Superior temporal gyrus (tissue), 1 donor: ENCODE results near the gene CNPY3.
A peak's percentile ranks its signal among the peaks of the same experiment; 100 is the strongest.

Source experiments
- DNase-seq: peaks from one replicate; pipeline ENCODE4 v3.0.0-alpha.2; 2016; ENCODE audit errors: extremely low spot score

CNPY3 gene

DNA sequence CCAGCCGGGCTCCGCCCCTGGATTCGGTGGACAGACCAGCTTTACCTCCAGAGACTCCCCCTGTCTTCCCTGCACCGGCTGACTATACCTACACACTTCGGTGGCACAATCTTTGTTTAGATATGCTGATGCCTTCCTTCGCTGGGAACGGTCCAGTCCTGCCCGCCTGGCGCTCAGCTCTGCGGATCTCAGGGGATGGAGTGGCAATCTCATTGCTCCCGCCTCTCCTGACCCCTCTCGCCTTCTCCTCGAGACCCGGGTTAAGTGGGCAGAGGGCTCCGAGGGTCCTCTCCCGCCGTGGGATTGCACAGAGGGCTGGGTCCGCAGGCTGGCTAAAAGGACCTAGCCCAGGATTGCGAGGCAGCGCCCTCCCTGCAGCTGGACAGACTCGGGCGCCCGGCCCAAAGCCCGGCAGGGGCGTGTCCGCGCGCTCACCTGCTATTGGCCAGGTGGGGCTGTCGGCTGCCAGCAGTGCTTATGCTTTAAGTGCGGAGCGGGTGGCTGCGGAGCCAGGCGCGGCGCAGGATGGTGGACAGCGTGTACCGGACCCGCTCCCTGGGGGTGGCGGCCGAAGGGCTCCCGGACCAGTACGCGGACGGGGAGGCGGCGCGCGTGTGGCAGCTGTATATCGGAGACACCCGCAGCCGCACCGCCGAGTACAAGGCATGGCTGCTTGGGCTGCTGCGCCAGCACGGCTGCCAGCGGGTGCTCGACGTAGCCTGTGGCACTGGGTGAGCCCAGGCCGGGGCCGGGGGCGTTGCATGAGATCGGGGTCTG lies 31.2 kb downstream of the CNPY3 start, which contains the start of gene GNMT:
TSS of gene GNMT (plus strand) at position 512 of the 777 bp plus-strand sequence. CDS start at position 526, 14 bp downstream.
- no peak for DNase-seq

DNA sequence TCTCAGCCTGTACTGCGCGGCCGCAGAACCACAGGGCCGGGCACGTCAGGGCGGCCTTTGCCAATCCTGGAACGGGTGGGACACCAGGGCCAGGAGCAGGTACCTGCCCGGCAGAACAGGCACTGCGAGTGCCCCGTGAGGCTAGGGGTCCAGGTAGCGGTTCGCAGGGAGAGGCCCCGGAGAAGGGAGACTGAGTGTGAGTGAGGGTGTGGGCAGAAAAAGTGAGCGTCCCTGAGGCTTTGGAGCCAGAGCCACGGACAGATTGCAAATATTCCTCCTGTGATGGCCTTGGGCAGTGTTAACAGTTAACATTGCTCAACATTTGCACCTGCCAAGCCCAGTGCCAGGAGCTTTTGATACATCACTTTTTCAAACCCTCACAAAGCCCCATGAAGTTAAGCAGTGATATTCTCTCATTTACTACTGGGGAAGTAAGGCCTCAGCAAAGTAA lies 31.8 kb downstream of the CNPY3 start:
- no peak for DNase-seq

DNA sequence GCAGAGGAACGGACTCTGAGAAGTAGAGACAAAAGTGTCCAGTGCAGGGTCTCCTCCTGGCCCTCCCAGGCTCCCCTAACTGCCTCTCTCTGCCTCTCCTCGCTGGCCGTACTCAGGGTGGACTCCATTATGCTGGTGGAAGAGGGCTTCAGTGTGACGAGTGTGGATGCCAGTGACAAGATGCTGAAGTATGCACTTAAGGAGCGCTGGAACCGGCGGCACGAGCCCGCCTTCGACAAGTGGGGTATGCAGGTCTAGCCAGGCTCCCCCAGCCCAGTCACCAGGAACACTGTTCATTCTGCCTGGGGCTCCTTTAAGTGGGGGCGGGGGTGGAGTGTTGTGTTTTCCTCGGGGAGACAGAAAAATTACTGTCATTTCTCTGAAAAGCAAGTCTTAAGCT lies 32.8 kb downstream of the CNPY3 start:
- DNase-seq: no peak

DNA sequence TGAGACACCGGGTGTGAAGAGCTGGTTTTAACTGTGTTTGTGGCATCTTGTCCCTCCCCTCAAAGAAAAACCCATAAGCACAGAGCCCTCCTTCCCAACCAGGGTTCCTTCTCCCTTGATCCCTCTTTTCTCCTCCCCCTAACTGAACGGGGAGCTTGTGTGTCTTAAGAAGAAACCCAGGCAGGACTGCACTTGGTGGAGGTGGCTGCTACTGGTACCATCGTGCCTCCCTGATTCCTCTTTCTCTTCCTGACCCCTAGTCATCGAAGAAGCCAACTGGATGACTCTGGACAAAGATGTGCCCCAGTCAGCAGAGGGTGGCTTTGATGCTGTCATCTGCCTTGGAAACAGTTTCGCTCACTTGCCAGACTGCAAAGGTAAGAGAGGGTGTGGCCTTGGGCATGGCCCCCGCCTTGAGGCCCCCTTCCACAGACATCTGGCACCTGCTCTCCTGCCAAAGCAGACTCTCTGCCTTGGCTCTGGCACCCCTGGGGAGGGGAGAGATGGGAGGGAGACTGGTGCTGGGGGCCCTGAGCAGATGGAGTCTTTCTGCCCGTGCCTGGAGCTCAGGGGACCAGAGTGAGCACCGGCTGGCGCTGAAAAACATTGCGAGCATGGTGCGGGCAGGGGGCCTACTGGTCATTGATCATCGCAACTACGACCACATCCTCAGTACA lies 33.4 kb downstream of the CNPY3 start:
- no peak for DNase-seq

DNA sequence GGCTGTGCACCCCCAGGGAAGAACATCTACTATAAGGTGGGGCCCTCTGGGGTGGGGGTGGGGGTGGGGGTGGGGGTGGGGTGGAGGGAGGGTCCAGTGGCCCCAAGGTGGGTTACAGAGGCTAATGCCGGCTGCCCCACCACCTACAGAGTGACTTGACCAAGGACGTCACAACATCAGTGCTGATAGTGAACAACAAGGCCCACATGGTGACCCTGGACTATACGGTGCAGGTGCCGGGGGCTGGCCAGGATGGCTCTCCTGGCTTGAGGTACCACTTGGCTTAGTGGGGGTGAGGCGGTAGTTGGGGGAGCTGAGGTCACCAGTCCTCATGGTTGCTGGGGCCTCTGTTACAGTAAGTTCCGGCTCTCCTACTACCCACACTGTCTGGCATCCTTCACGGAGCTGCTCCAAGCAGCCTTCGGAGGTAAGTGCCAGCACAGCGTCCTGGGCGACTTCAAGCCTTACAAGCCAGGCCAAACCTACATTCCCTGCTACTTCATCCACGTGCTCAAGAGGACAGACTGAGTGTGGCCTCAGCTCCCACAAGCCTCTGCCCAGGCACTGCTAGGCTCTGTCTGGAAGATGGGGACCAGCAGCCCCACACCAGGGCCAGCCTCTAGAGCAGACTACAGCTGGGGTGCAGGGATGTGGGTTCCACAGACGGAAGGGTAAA lies 34.0 kb downstream of the CNPY3 start:
- DNase-seq: no peak

DNA sequence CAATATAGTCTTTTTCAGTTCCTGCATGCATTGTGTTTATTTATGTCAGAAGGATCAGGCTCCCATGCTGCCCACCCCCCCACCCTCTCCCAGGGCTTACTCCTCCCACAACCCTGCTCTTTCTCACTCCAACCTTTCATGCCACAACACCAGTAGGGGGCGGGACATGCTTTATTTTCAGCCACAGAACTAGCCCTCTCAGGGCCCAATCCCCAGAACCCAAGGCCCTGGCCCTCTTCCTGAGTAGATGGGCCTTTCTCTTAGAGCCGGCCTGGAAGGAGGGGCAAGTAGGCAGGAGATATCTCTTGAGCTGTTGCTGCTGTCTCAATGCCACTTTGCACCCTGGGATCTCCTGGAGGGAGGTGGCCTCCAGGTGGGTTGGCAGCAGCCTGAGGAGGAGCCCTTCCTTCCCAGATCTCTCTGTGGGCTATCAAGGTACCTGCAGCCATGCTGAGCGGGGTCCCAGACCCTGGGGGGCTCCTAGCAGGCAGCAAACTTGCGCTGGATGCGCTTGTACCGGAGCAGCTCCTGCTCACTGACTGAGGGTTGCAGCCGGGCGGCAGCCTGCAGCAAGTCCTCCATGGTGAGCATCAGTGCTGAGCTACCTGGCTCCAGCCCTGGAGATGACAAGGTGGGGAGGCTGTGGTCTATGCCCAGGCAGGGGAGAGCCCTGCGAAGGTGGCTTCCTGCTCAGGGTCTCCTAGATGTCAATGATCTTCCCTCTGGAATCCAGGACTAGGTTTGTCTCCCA lies 34.8 kb downstream of the CNPY3 start:
- DNase-seq: no peak

DNA sequence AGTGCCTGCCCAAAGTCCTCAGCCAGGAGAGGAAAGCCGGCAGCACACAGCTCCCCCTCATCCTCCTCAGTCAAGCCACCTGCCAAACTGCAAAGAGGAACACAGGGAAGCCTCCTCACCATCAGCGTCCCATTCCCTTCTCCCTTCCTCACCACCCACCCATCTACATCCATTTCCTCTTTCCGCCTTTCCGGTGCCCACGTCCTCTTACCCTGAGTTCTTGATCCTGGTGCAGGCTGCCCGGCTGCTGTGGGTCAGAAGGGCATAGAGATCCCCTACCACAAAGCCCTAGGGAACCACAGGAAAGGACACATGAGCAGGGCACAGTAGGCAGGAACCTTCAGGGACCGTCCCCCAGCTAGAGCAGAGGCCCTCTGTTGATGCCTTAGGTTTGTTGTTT lies 37.3 kb downstream of the CNPY3 start:
- DNase-seq: no peak

DNA sequence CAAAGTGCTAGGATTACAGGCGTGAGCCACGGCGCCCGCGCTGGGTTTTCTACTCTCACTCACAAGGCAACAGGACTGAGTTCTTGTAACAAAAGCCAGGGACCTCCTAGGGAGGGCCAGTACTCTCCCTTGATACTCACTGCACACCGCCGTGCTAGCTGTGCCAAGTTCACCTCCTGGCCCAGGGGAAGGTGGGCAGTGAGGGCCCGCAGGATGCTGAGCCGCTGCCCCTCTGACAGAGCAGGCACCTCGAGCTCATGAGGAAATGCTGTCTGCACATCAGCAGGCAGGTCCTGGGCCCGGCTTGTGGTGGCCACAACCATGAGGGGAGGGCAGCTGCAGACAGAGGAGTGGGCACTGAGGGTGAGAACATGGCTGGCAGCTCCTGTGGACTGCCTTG lies 37.9 kb downstream of the CNPY3 start:
- DNase-seq: no peak

DNA sequence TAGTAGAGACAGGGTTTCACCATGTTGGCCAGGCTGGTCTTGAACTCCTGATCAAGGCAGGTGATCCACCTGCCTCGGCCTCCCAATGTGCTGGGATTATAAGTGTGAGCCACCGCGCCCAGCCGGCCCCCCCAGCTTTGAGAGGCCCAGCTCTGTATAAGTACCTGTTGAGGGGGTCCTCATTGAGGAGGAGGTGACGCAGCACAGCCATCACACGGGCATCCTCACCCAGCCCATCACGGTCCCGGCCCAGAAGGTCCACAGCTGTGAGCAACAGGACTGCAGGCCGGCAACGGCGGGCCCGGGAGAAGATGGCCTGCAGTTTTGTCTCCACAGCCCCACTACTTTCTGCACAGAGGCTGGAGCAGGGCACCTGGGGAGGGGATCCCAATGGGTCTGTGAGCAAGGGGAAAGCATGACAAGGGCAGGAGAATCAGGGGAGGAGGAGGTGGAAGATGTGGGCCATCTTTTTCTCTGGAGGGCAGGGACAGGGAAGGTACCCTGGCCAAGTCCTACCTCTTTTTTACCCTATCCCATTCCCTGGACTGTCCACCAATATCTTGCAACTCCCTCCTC lies 38.9 kb downstream of the CNPY3 start:
- no peak for DNase-seq

DNA sequence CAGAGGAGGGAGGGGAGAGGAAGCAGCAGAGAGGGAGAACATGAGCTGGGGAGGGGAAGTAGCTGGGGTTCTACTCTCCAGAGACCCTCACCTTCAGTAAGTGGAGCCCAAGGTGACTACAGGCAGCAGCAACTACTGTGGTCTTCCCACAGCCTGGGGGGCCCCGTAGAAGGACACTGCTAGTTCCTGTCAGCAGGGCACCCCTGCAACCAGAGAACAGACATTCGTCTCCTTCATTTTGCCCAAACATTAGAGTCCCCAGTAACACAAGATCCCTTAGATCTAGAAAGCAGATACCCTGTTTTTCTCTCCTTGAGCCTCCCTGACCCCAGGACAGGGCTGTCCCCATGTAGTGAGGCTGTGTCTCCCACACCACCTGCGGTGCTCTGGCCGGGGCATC lies 39.5 kb downstream of the CNPY3 start:
- no peak for DNase-seq

DNA sequence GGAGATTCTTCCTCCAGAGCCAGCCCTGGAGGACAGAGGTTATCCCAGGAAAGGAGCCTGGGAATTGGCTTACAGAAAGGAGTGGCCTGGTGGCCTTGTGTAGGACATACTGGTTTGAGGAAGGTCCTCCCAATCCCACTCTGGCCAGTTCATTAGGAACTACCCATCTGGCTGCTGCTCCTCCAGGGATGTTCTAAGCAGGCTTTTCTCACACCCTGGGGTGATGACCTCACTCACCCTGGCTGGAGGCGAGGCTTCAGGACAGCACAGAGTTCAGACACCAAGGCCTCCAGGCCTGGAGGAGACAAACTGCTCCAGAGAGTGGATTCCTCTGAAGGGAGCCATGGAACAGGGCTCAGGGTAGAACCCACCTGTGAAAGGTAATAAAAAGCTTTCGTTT lies 40.2 kb downstream of the CNPY3 start:
- no peak for DNase-seq

DNA sequence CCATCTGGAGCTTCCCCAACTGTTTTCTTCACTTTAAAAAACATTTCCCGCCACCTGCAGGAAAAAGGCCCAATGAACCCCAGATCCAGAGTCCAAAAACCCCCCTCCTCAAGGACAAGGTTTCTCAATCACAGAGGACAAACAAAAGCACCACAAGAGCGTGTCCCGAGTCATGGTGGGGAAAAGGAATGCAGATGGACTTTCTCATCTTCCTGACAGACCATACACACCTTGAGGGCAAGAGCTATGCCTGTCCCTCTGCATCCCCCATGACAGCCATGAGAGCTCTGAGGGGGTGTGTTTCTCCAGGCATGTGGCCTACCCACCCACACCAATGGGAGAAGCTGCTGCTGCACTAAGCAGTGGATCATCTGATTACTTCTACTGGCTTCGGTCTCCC lies 40.7 kb downstream of the CNPY3 start:
- no peak for DNase-seq

DNA sequence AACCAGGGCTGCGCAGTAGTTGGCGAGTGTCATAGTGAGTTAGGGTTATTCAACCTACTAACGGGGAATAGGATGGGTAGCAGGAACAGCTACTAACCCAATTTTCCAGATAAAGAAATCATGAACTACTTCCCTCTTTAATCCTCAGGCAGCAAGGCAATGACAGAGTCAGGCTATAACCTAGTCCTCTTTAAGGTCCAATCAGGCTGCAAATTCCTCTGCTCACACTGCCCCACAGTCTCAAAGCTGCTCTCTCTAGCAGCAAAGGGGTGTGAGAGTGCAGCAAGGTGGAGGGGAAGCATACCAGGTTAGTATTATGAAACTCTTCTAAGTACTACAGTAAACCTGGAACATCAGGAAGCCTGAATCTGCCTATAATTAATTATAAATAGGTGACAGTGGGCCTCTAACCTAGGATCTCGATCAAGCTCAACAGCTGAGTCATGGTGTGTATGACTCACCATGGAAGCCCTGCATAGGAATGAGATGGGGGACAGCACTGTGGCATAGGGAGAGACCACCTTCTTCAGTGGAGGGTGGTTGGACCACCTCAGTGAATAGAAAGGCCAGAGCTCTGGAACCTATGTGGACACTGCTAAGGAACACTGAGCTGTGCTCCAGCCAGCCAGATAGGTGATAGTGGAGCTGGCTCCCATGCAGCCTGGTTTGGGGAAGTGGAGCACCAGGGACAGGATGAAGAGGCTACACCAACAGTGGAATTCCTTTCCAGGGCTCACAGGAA lies 41.8 kb downstream of the CNPY3 start:
- DNase-seq: no peak

DNA sequence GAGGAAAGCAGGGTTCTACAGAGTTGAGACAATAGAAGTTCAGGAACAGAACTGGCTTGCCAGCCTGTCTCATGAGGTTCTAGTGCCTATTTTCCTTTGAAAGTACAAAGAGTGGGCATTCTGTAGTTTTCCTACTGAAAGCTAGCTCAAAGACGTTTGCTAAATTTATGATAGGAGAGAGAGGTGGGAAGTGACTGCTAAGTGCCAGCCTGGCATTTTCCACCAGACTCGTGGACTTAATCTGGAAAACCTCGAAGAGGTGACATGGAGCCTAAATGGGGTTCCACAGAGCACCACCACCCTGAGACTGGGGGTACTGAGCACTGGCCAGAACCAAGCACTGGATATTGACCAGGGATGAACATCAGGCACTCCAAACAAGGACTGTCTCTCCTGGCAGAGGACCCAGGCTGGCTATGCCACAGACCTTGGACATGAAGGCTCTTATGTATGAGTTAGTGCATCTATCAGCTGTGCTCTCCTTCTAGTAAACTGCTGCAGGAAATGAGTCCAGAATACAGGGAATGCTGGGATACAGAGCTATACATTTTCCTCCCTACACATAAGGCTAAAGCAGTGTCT lies 42.6 kb downstream of the CNPY3 start:
- DNase-seq: peak; percentile 59

DNA sequence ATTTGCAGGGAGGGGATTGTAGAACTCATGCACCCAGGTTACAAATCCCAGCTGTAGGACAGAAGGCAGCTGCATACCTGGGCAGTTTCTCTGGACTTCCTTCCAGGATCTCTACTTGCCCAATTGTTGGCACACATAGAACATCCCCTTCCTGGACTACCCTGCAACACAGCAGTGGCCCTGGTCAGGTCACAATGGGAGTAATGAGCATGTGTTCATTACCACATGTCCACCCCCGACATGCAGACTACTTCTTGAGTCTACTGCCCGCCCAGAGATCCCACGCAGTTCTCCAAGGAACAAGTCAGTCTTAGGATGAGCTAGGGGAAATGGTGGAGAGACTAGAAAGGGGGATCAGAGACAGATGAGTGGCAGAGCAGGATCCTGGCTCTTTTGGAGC lies 44.6 kb downstream of the CNPY3 start:
- DNase-seq: no peak

DNA sequence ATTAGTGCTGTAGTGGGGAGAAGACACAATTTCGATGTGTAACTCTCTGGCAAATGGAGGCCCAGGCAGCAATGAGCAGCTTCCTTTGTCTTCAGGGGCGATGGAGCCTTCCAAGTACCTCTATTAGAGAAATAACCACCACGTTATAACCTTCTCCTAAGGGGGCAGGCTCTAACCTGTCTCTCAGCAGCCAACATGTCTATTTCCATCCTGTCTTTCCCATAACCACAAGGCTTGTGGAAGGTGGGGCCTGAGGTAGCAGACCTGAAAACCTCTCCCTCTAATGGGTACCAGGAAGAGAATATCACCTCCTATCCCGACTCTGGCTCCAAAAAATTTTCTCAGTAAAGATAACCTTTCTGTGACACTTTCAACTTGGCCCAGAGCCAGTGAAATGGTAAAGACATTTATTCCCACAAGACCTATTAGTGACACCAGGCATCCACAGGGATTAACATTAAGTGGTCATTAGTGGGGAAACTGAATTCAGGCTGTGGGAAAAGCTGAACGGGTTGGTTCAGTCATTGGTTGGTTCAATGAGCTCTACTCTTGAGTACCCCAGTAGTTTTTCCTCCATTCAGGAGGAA lies 45.7 kb downstream of the CNPY3 start:
- DNase-seq: no peak

DNA sequence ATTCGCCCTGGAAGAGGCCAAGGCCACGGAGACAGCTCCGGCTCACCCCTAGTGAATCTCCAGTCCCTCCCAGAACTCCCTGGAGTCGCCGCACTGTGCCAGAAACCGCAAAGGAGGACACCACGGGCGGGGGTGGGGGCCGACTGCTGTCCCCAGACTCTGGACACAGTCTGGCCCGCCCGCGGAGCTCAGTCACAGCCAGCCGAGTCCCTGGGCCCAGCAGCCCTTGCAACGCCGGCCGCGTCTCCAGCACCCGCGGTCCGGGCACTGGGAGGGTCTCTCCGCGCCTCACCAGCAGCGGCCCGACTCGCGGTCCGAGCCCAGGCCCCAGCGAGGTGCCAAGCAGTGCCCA lies 49.2 kb downstream of the CNPY3 start:
- no peak for DNase-seq

DNA sequence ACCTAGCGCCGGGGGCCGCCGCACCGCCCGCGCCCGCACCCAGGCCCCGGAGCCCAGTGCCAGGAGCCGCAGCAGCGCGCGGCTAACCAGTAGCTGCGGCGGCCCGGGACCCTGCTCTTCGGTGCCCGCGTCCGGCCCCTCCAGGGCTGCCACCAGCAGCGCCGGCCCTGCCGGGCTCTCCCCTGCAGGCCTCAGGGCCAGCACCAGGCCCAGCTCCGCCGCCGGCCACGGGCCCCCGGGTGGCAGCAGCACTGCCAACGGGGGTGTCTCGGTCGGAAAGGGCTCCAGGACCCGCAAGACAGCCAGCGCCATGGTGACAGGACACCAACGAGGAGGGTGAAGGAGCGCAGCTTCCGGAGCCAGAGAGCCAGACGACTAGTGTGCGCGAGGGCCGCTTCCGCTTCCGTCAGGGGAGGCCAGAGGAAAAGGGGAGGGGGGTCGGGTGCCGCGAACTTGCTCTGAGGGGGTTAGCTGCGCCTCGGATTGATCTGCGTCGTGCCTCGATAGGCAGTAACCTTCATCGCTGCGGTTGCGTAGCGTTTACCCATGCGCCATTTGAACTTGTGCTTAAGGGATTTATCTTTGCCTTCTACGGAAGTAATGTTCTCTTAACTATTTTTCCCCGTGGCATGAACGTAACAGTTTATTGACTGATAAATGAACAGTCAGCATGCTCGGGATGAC lies 49.7 kb downstream of the CNPY3 start, which contains the start of gene PEX6:
TSS of gene PEX6 (minus strand) at position 343 of the 684 bp plus-strand sequence. CDS start at position 312, 31 bp downstream.
- peak; percentile 91 for DNase-seq

DNA sequence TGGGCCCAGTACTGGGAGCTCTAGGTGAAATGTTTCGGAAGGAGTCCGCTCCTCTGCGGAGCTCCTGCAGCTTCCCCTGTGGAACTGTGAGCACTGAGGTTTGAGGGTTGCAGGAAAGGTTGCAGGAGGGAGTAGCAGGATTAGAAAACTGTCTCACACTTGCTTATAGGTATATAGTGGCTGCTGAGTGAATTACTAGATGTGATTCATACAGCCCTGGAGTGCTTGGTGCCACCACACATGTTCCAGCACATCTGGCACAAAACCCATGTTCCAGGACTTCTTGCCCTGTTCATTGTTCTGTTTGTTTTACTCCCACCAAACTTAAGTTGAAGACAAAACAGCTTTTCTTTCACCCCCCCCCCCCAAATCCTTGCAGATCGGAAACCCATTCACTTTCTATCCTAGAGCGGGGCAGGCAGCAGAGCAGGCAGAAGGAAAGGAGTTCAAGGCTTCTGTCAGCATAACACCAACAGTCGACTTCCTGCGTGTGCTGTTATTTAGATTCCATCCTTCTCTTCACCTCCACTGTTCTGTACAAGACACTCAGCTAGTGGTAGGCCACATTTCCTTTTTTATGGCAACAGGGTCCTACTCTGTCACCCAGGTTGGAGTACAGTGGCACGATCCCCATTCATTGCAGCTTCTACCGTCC lies 50.4 kb downstream of the CNPY3 start:
- no peak for DNase-seq
